Suppressor macrophage (primary cell): ENCODE results near the gene TBXA2R.
"Not testable (repeated sequence)": the region's sequence is repeated elsewhere in the genome, so short reads cannot be mapped to it uniquely, and the experiment has no call there.

Source experiments
- DNase-seq, 4 experiments: peaks; one replicate each; pipeline ENCODE4 v3.0.0-alpha.2; 2020 to 2022

The TBXA2R gene

GRCh38 chr19:3639479-3639878, 32.8 kb upstream of the TBXA2R start:
- no peak for DNase-seq

DNA sequence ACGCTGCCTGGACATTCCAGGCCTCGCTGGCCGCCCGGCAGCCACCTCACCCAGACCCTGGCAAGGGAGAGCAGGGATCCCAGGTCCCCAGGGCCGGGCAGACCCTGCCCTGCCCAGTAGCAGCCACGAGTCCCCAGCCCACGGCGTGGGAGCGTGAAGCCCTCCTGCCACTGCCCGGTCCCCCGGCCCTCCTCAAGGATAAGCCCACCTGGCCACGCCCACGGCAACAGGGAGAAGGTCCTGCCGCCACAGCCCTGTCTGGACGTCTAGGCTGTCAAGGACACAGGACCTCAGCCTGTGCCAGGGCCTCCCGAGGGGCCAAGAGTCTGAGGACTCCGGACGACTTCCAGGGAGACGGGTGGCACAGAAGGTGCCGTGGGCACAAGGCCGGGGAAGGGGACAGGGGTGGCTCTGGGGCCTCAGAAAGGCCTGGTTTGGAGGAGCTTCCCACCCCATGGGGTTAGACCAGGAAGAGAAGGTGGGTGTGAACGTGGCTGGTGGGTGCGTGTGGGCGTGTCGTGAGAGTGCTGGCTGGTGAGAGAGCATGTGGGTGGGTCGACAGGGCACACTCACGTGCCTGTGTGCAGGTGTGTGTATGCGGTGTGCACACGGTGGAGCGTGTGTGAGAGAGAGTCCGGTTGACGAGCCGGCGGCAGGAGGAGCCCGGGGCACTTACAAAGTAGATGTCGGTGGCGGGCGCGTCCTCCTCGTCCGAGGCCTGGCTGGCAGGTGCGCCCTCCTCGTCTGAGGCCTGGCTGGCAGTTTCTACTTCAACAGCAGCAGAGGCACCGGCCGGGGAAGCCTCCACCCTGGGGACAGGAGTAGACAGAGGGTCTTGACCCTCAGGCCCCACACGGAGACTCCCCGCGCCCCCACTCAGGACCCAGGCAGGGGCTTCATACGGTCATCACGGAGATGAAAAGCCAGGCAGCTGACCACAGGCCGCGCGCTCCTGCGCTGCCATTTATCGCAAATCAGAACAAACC, 31.8 kb upstream of the TBXA2R start:
- DNase-seq: no peak

GRCh38 chr19:3637621-3638020, 30.9 kb upstream of the TBXA2R start:
- DNase-seq: no peak

GRCh38 chr19:3636962-3637361, 30.3 kb upstream of the TBXA2R start:
- no peak for DNase-seq

DNA sequence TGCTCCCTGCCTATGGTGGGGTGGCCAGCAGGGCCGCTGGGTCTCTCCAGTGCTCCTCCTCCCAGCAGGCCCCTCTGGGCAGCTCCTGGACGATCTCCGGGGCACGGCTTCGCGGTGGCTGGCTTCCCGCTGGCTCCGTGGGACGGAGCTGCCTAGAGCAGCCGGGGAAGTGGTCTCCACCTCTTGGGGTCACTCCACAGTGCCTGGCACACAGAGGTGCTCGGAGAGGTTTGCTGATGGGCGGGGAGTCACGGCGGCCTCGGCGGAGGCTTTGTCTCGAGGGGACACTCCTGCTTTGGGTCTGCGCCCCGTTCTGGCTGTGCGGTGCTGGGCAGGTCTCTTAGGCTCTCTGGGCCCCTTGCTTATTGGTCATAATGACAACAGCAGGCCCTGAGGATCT, 29.8 kb upstream of the TBXA2R start:
- DNase-seq: no peak

DNA sequence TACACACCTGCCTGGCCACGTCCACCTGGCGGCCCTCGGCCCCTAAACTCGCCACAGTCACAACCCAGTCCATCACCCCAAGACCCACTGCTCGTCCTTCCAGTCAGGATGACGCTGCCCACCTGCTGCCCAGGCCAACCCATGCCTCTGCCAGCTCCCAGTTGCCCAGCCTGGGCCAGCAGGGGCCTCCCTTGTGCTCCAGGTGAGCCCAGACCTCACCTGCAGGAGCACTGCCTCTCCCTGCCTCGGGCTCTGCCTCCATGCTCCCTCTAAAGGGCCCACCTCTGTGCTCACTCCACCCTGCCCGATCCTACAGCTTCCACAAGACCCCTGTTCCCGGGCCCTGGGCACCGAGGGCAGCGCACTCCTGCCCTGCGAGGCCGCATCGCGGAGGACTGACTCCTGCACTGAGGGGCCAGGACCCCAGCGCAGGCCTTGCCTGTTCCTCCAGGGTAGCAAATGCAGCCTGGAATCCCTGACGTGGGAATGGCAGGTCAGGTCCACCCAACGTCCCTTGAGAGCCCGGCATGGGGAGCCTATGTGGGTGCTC, 27.9 kb upstream of the TBXA2R start:
- DNase-seq: no peak

DNA sequence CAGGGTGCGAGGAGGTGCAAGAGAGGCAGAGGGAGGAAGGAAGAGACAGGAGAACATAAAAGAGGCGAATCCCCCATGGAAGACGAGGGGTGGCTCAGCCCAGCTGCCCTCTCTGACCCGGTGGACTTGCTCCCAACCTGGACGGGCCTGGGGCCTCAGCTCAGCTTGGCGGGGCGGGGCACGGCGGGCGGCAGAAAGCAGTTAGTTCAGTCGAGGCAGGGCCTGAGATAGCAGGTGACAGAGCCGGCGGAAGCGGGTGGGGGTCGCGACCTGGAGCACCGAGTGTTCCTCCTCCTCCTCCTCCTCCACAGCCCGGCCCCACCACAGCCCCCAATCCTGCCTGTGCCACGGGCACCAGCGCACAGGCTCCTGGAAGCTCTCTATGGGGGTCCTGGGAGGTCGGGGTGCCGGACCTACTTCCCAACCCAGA, 26.9 kb upstream of the TBXA2R start:
- DNase-seq: no peak

DNA sequence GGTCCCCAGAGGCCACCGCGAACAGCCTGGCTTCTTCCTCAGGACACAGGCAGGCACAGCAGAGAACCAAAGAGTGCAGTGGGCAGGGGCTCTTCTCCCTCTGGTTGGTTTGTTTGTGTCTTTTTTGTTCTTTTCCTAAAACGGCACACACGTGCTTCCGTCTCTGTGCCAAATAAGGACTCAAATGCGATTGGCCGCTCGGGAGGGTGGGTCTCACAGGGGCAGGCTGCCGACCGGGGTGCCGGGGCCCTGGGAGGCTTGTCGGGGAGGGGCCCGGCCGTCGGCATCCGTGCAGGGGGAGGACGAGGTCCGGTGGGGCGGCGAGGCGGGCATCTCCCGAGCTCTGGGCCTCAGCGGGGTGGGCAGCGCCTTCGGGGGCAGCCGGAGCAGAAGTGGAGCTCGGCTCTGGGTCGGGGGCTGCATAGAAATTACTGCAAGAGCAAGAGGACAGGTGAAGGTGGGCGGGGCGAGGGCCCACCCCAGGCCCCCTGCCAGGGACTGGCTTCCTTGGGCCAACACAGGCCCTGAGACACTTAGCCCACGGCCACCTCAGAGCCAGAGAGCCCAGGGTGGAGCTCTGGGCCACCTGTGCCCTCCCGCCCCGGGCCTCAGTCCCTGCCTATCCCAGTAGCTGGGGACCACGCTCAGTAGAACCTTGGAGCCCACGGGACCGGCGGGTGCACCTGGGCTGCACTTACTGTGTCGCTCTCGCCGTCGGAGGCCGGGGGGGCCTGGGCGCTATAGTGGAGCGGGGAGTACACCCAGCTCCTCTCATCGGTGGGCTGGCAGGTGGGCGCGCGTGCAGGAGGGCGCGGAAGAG, 26.3 kb upstream of the TBXA2R start:
- no peak for DNase-seq

GRCh38 chr19:3632098-3632497, 25.4 kb upstream of the TBXA2R start:
- no peak for DNase-seq

DNA sequence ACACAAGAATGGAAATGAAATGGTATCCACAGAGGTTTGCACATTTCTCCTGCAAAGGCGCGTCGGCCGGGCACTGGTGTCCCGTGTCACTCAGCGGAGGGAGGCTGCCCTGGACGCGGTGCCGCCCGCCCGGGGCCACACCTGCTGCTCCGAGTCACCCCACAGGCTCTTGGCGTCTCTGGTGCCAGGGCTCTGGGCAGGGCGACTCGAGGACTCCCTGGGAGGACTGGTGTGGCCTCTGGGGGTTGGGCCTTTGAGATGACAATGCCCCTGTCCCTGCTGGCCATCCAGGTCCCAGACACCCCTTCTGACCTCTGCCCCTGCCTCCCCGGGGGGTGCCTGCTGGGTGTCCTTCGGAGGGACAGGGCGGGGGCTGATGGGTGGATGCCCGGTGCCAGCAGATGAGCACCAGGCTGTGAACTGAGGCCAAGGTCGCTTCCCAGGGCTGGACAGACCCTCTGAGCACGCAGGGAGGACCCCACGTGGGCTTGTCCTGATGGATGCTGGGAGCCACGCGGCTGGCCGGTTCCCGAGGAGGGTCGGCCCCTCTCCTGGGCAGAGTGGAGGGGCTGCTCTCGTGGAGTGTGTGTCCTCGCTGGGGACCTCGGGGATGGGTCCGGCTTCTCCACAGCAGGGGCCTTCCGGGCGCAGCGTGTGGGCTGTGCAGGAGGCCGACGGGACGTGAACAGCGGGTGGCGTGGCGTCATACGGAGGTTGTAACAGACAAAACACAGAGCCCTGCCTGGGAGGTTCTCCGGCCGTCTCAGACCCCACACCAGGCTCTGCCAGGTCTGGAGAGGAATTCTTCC, 24.6 kb upstream of the TBXA2R start:
- no peak for DNase-seq

GRCh38 chr19:3628766-3629165, 22.1 kb upstream of the TBXA2R start:
- not testable (repeated sequence) for DNase-seq

- DNase-seq: no peak
Observed at GRCh38 chr19:3627351-3627723, 20.7 kb upstream of the TBXA2R start.

DNA sequence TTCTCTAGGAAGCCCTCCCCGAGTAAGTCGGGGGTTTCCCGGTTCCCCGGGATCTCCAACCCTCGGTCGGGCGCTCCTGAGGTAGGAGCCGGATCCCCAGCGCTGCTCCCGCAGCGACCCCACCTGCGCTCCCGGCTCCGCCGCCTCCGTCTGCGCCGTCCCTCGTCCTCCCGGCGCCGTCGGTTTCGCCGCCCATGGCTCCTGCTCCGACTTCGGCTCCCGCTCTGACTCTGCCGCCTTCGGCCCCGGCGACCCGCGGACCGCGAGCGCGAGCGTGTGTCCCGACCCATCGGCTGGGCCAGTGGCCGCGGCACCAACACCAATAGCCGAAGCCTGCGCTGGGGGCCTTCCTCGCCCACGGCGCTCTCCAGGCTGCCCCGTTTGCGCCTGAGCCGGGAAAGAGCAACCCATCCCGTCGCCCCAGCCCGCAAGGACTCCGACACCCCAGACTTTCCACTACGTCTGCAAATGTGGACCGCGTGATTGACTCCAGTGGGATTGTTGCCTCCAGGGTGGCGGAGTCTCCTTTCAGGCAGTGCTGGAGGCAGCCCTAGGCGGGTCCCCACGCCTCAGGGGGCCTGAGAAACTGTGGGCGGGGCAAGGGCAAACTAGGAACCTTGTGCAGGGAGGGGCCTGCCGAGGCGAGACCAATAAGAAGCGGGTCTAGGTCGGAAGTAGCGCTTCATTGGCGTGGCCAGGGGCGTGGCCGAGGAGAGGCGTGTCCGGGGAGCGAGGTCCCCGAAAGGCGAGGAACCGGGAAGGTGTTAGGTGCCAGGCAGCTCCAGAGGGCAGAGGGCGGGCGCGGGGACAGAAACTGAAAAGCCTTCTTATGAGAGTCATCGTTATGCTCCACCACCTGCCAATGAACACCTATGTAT, 20.0 kb upstream of the TBXA2R start, which contains the start of gene CACTIN:
Gene CACTIN, minus strand, starts transcription at position 318 of the 878 bp plus-strand sequence. Its CDS starts 28 bp downstream, at position 290.
- DNase-seq: peak; percentile 99 to 100 (median 100)

- peak in 2 of 4 experiments; percentile 13 to 14 for DNase-seq
Observed at GRCh38 chr19:3625996-3626472, 19.4 kb upstream of the TBXA2R start.

GRCh38 chr19:3623716-3624115, 17.0 kb upstream of the TBXA2R start:
- no peak for DNase-seq

DNA sequence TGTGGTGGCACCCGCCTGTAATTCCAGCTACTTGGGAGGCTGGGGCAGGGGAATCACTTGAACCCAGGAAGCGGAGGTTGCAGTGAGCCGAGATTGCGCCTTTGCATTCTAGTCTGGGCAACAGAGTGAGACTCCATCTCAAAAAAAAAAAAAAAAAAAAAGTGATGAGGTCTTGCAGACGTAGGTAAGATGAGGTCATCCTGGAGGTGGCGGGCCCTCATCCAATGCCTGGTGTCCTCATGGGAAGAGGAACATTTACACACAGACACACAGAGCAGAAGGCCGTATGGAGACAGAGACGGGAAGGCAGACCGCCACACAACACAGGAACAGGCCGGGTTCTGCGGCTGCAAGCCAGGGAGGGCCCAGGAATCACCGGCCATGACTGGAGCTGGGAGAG, 15.5 kb upstream of the TBXA2R start:
- no peak for DNase-seq

DNA sequence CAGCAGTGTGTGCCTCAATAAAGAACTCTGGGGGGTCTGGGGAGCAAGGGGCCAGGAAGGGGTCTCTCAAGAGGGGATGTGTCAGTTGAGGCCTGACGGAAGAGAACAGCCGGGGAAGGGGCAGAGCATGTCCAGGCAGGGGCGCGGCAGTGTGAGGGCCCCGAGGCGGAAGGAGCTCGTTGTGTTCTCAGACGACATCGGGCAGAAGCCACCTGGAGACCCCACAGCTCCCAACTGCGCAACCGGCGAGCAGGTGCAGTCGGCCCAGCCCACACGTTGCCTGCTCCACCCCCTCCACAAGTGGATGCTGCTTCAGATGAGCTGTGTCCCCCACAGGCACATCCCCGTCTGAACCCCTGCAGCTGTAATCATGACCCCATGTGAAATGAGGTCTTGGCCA, 15.0 kb upstream of the TBXA2R start:
- no peak for DNase-seq

- DNase-seq: no peak
Observed at GRCh38 chr19:3620817-3621547, 14.3 kb upstream of the TBXA2R start.

- no peak for DNase-seq
Observed at GRCh38 chr19:3620145-3620816, 13.6 kb upstream of the TBXA2R start.

GRCh38 chr19:3619631-3620012, 12.9 kb upstream of the TBXA2R start:
- DNase-seq: no peak
